RWPE2 (cell line): Measurements from ENCODE around the gene VAX1.

ENCODE experiments used
- ATAC-seq: fragments of 200-7000 bp; cut with Tn5 transposase; 3 replicates; pipeline ENCODE4 v1.9.1; 2021; ENCODE audit warnings: low read depth
- DNase-seq: peaks from one replicate; pipeline ENCODE4 v3.0.0-alpha.2; 2020; ENCODE audit warnings: low spot score
- H3K27ac ChIP-seq: fragments of 450-650 bp; 2 replicates; pipeline ENCODE4 v1.5.1; 2017; ENCODE audit warnings: mild to moderate bottlenecking; ENCODE audit not compliant: poor library complexity, severe bottlenecking
- H3K27me3 ChIP-seq: fragments of 250-450 bp; sonication (Bioruptor Pico); 2 replicates; pipeline ENCODE4 v1.5.1; 2021; ENCODE audit warnings: mild to moderate bottlenecking, moderate library complexity; ENCODE audit not compliant: insufficient read depth, poor library complexity, severe bottlenecking
- H3K36me3 ChIP-seq: fragments of 250-450 bp; sonication (Bioruptor Pico); 2 replicates; pipeline ENCODE4 v1.5.1; 2020; ENCODE audit warnings: low read depth, mild to moderate bottlenecking, moderate library complexity
- H3K4me1 ChIP-seq: fragments of 250-450 bp; sonication (Bioruptor Pico); 2 replicates; pipeline ENCODE4 v1.5.1; 2021; ENCODE audit warnings: mild to moderate bottlenecking, moderate library complexity; ENCODE audit not compliant: insufficient read depth, poor library complexity, severe bottlenecking
- H3K4me3 ChIP-seq: fragments of 250-450 bp; sonication (Bioruptor Pico); 2 replicates; pipeline ENCODE4 v1.5.1; 2021; ENCODE audit warnings: mild to moderate bottlenecking, moderate library complexity; ENCODE audit not compliant: severe bottlenecking
- H3K9me3 ChIP-seq: fragments of 250-450 bp; sonication (Bioruptor Pico); 2 replicates; pipeline ENCODE4 v1.5.1; 2021; ENCODE audit warnings: mild to moderate bottlenecking, moderate library complexity; ENCODE audit not compliant: severe bottlenecking
- CTCF ChIP-seq: fragments of 450-650 bp; IDR thresholded peaks from one replicate; pipeline ENCODE4 v1.5.1; 2017; ENCODE audit warnings: mild to moderate bottlenecking, moderate library complexity; ENCODE audit not compliant: poor library complexity, severe bottlenecking

VAX1 gene

GRCh38 chr10:117137031-117137910 is 799 bp downstream of the VAX1 start:
- no peak for TF ChIP-seq CTCF
- peak; percentile 75 for ATAC-seq
- Histone ChIP-seq H3K27me3 (peaks cover 95% of the 10 kb centered on the region), H3K4me3 (peak overlapping the region; percentile 19), H3K36me3 (no peaks in the 10 kb centered on the region), H3K27ac (no peak overlapping the region), H3K9me3 (no peaks in the 10 kb centered on the region), H3K4me1 (no peaks in the 10 kb centered on the region)
- DNase-seq = no peak

GRCh38 chr10:117136391-117136975 is 1.6 kb downstream of the VAX1 start:
- no peaks in the 10 kb centered on the region for H3K9me3 ChIP-seq
- no peaks in the 10 kb centered on the region for H3K36me3 ChIP-seq
- no peaks in the 10 kb centered on the region for H3K4me1 ChIP-seq
- ATAC-seq (no peak), DNase-seq (no peak)
- H3K27me3 ChIP-seq = peaks cover 95% of the 10 kb centered on the region
- H3K4me3 ChIP-seq = no peak overlapping the region
- H3K27ac ChIP-seq = no peak overlapping the region
- TF ChIP-seq CTCF = no peak

- Histone ChIP-seq H3K27me3 (peaks cover 96% of the 10 kb centered on the region), H3K4me1 (no peaks in the 10 kb centered on the region), H3K4me3 (no peak overlapping the region), H3K36me3 (no peaks in the 10 kb centered on the region), H3K27ac (no peak overlapping the region), H3K9me3 (no peaks in the 10 kb centered on the region)
- no peak for TF ChIP-seq CTCF
- no peak for DNase-seq
- ATAC-seq = no peak
These were observed 2.5 kb downstream of the VAX1 start for GRCh38 chr10:117135480-117136140.

- no peaks in the 10 kb centered on the region for H3K4me1 ChIP-seq
- no peaks in the 10 kb centered on the region for H3K36me3 ChIP-seq
- ATAC-seq (no peak), DNase-seq (no peak)
- H3K9me3 ChIP-seq = no peaks in the 10 kb centered on the region
- H3K4me3 ChIP-seq = no peak overlapping the region
- TF ChIP-seq CTCF = no peak
- H3K27ac ChIP-seq = no peak overlapping the region
- H3K27me3 ChIP-seq = peaks cover 96% of the 10 kb centered on the region
These were observed 3.1 kb downstream of the VAX1 start for GRCh38 chr10:117135026-117135372.
